ENCODE measurements around the gene ZNF385B.

Gene ZNF385B

DNA sequence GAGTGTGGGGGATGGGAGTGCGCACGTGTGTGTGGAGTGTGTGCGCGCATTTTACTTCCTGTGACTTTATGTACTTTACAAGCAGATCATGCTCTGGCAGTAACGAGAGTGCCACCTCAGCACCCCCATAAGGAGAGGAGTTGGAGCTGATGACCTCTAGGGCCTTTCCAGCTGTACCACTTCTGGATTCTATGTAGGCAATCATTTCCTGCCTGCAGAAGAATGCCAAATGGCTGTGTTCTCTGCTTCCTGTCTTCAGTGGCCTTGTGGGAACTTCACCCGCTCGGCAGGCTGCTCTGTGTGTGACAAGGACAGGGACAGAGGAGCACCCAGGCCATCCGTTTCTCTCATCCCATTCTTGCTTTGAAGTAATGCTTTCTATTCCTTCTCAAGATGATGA, 22.8 kb upstream of the ZNF385B start:
- H3K4me3 ChIP-seq (ENCODE audit: low read depth in 1 of 5, low read length in 5 of 5) = no peak overlapping the region
- H3K36me3 ChIP-seq (ENCODE audit: control insufficient read depth in 5 of 5, insufficient read depth in 5 of 5, low read length in 5 of 5) = no peaks in the 10 kb centered on the region
- H3K9ac ChIP-seq (ENCODE audit: low read length in 5 of 5) = no peak overlapping the region
- H3K27me3 ChIP-seq (ENCODE audit: control insufficient read depth in 5 of 5, insufficient read depth in 4 of 5, low read length in 5 of 5) = no peaks in the 10 kb centered on the region
- H3K27ac ChIP-seq (ENCODE audit: low read depth, low read length) = no peak overlapping the region
- H3K4me1 ChIP-seq (ENCODE audit: control insufficient read depth in 5 of 5, insufficient read depth in 5 of 5, low read length in 5 of 5) = no peaks in the 10 kb centered on the region
- peaks cover 0 to 8% (median 0%) of the 10 kb centered on the region in 5 donors for H3K9me3 ChIP-seq (ENCODE audit: control insufficient read depth in 5 of 5, low read length in 5 of 5)

DNA sequence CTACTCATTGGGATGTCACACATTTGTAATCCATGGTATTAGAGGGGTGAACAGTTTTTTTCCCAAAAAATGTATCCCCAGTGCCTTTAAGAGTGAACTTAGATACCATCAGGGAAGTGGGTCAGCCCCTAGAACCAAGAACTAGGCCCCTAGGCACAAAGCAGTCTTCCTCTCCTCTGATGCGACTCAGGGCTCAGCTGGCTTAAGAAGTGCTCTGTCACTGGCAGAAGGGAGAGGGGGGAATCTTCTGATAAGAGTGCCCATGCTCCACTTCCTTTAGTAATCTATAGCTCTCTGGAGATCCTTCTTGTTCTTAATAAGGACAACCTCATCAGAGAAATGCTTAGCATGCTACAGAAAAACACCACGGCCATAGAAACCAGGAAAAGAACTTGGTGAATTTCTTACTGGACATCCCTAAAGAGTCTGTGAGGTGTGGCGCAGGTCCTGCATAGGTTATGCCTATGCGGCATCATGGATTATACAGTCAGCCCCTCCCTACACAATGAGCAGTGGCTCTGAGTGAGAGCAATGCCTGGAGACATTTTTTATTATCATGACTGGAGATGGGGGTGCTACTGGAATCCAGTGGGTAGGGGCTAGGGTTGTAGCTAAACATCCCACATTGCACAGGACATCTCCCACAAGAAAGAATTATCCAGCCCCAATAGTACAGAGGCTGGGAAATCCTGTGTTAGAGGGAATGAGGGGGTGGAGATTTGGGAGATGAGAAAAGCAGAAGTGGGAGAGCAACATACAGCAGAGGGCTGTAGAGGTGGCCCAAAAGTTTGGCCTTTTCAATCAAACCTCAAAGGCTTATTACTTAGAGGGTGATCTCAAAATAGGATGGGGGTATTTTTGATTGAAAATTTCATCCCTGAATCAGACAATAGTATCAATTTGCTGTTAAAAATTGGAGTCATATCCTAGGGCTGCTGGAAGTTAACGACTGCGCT, 21.7 kb upstream of the ZNF385B start:
- no peaks in the 10 kb centered on the region for H3K36me3 ChIP-seq (ENCODE audit: control insufficient read depth in 5 of 5, insufficient read depth in 5 of 5, low read length in 5 of 5)
- H3K27me3 ChIP-seq (ENCODE audit: control insufficient read depth in 5 of 5, insufficient read depth in 4 of 5, low read length in 5 of 5) = no peaks in the 10 kb centered on the region

DNA sequence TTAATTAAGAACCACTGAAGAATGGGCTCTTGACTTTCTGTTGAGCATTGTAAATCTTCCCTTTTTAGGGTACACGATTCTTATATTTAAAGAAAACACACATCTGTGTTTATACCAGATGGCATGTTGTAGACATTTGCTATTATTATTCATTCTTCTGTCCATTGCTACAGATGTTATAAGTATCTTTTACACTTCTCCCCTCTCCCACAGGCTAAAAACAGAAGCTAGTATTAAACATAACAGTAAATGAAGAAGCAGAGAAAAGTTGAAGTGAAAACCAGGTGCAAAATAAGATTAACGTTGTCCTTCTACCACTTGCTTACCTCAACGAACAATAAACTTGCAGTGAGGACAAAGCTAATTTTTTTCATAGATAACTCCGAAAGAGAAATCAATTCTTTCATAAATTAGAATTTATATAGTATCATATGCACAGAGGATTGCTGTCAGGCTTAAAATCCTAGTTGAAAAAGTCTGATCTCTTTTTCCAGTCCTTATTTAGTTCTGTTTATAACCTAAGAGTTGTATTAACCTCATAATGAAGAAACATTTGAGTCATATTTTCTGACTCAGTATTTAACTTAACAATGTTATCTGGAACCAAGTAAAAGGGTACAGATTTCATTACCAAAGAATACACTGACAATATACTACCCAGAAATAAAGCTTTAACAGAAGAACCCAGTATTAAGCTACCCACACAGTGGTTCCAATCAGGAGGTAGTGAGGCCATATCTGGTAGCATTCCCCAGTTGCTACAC, 16.4 kb upstream of the ZNF385B start:
- Histone ChIP-seq H3K4me3 (ENCODE audit: low read depth in 1 of 5, low read length in 5 of 5) (no peak overlapping the region), H3K9me3 (ENCODE audit: control insufficient read depth in 5 of 5, low read length in 5 of 5) (no peaks in the 10 kb centered on the region), H3K27me3 (ENCODE audit: control insufficient read depth in 5 of 5, insufficient read depth in 4 of 5, low read length in 5 of 5) (no peaks in the 10 kb centered on the region), H3K4me1 (ENCODE audit: control insufficient read depth in 5 of 5, insufficient read depth in 5 of 5, low read length in 5 of 5) (no peaks in the 10 kb centered on the region), H3K9ac (ENCODE audit: low read length in 5 of 5) (no peak overlapping the region), H3K36me3 (ENCODE audit: control insufficient read depth in 5 of 5, insufficient read depth in 5 of 5, low read length in 5 of 5) (no peaks in the 10 kb centered on the region), H3K27ac (ENCODE audit: low read depth, low read length) (no peak overlapping the region)

More for the DNA sequence above, 21.7 kb upstream of the ZNF385B start:
- Histone ChIP-seq H3K9me3 (ENCODE audit: control insufficient read depth in 5 of 5, low read length in 5 of 5) (peaks cover 0 to 4% (median 0%) of the 10 kb centered on the region in 5 donors), H3K4me1 (ENCODE audit: control insufficient read depth in 5 of 5, insufficient read depth in 5 of 5, low read length in 5 of 5) (no peaks in the 10 kb centered on the region), H3K27ac (ENCODE audit: low read depth, low read length) (no peak overlapping the region), H3K4me3 (ENCODE audit: low read depth in 1 of 5, low read length in 5 of 5) (no peak overlapping the region), H3K9ac (ENCODE audit: low read length in 5 of 5) (no peak overlapping the region)

DNA sequence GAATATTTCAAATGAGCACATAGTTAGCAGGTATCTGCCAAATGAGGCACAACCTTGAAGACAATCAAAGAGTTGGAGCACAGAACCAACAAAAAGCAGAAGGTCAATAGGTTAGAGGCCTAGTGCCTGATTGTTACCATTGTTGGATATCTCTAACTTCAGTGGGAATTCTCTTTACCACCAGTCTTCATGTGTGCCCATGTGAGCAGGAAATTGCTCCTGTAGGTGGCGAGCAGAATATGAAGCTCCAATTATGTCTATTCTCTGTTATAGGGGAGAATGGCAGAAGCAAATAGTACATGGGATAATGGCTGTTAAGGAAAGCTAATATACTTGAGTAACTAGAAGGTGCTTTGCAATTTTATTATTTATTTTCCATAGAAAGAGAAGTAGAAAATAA, 14.9 kb upstream of the ZNF385B start:
- Histone ChIP-seq H3K9ac (ENCODE audit: low read length in 5 of 5) (no peak overlapping the region), H3K36me3 (ENCODE audit: control insufficient read depth in 5 of 5, insufficient read depth in 5 of 5, low read length in 5 of 5) (no peaks in the 10 kb centered on the region), H3K4me3 (ENCODE audit: low read depth in 1 of 5, low read length in 5 of 5) (no peak overlapping the region), H3K27me3 (ENCODE audit: control insufficient read depth in 5 of 5, insufficient read depth in 4 of 5, low read length in 5 of 5) (no peaks in the 10 kb centered on the region), H3K9me3 (ENCODE audit: control insufficient read depth in 5 of 5, low read length in 5 of 5) (no peaks in the 10 kb centered on the region), H3K27ac (ENCODE audit: low read depth, low read length) (no peak overlapping the region), H3K4me1 (ENCODE audit: control insufficient read depth in 5 of 5, insufficient read depth in 5 of 5, low read length in 5 of 5) (no peaks in the 10 kb centered on the region)

DNA sequence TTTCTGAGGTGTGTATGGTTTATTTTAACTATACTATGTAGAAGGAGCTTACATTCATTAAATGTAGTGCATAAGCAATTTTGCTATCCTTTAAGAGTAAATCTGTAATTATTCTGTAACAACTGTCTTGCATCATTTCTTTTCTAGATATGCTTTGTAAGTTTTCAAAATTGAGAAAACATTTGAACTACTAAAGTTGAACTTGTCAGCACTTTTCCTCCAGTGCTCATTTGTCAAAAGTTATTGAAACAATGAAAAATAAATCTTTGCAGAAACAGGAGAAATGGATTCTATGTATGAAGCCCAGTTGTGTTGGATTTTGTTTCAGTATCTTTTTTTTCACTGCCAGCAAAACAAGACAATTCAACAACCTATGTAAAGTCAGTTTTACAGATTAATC, 14.5 kb upstream of the ZNF385B start:
- Histone ChIP-seq H3K27me3 (ENCODE audit: control insufficient read depth in 5 of 5, insufficient read depth in 4 of 5, low read length in 5 of 5) (no peaks in the 10 kb centered on the region), H3K4me1 (ENCODE audit: control insufficient read depth in 5 of 5, insufficient read depth in 5 of 5, low read length in 5 of 5) (no peaks in the 10 kb centered on the region), H3K27ac (ENCODE audit: low read depth, low read length) (no peak overlapping the region), H3K9me3 (ENCODE audit: control insufficient read depth in 5 of 5, low read length in 5 of 5) (no peaks in the 10 kb centered on the region), H3K36me3 (ENCODE audit: control insufficient read depth in 5 of 5, insufficient read depth in 5 of 5, low read length in 5 of 5) (no peaks in the 10 kb centered on the region), H3K9ac (ENCODE audit: low read length in 5 of 5) (no peak overlapping the region), H3K4me3 (ENCODE audit: low read depth in 1 of 5, low read length in 5 of 5) (no peak overlapping the region)

DNA sequence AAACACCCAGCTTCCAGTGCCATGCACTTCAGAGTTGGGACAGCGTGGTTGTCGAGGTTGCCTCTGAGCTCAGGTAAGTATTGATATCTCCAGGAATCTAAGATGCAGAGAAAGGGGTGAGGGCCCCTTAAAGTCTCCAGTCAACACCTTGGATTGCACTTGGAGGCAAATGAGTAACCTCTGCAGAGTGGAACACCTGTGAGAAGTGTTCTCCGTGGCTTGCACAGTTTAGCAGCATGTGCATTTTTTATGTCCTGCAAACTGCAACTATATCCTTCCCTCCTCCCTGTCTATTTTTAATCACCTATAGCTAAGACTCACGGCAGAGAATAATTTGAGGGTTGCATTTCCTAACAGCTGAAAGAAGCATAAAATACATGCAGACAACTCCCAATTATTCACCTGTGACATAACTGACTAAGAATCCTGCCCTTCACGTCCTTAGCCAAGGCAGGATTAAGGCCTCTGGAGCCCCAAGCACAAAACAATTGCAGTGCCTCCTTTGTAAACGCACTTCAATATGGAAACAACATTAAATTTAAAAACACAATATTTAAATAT, 1.6 kb upstream of the ZNF385B start:
- Histone ChIP-seq H3K9ac (ENCODE audit: low read length in 5 of 5) (no peak overlapping the region), H3K9me3 (ENCODE audit: control insufficient read depth in 5 of 5, low read length in 5 of 5) (no peaks in the 10 kb centered on the region), H3K4me1 (ENCODE audit: control insufficient read depth in 5 of 5, insufficient read depth in 5 of 5, low read length in 5 of 5) (peaks cover 0 to 20% (median 17%) of the 10 kb centered on the region in 5 donors), H3K4me3 (ENCODE audit: low read depth in 1 of 5, low read length in 5 of 5) (no peak overlapping the region), H3K36me3 (ENCODE audit: control insufficient read depth in 5 of 5, insufficient read depth in 5 of 5, low read length in 5 of 5) (no peaks in the 10 kb centered on the region), H3K27ac (ENCODE audit: low read depth, low read length) (no peak overlapping the region), H3K27me3 (ENCODE audit: control insufficient read depth in 5 of 5, insufficient read depth in 4 of 5, low read length in 5 of 5) (peaks cover 3 to 25% (median 20%) of the 10 kb centered on the region in 5 donors)

DNA sequence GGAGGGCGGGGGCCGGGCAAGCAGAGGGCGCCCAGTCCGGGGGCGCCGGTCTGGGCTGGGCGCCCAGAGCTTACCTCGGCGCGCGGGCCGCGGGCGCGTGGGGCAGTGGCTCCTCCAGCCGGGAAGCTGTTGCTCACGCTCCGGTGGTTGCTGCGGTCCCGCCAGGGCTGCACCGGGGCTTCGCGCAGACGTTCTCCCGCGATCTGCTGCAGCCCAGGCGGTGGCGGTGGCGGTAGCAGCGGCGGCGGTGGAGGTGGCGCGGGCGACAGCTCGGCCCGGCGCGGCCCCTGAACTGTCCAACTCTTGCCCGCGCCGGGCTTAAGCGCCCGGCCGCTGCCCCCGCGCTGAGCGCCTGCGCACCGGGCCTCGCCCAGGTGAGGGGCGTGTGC, 391 bp downstream of the ZNF385B start:
- no peaks in the 10 kb centered on the region for H3K9me3 ChIP-seq (ENCODE audit: control insufficient read depth in 5 of 5, low read length in 5 of 5)
- peak overlapping the region in 4 of 5 donors; percentile 60 to 74 (median 62) for H3K4me3 ChIP-seq (ENCODE audit: low read depth in 1 of 5, low read length in 5 of 5)
- H3K9ac ChIP-seq (ENCODE audit: low read length in 5 of 5) = no peak overlapping the region
- no peak overlapping the region for H3K27ac ChIP-seq (ENCODE audit: low read depth, low read length)
- peaks cover 0 to 20% (median 17%) of the 10 kb centered on the region in 5 donors for H3K4me1 ChIP-seq (ENCODE audit: control insufficient read depth in 5 of 5, insufficient read depth in 5 of 5, low read length in 5 of 5)
- peaks cover 3 to 25% (median 21%) of the 10 kb centered on the region in 5 donors for H3K27me3 ChIP-seq (ENCODE audit: control insufficient read depth in 5 of 5, insufficient read depth in 4 of 5, low read length in 5 of 5)
- no peaks in the 10 kb centered on the region for H3K36me3 ChIP-seq (ENCODE audit: control insufficient read depth in 5 of 5, insufficient read depth in 5 of 5, low read length in 5 of 5)

DNA sequence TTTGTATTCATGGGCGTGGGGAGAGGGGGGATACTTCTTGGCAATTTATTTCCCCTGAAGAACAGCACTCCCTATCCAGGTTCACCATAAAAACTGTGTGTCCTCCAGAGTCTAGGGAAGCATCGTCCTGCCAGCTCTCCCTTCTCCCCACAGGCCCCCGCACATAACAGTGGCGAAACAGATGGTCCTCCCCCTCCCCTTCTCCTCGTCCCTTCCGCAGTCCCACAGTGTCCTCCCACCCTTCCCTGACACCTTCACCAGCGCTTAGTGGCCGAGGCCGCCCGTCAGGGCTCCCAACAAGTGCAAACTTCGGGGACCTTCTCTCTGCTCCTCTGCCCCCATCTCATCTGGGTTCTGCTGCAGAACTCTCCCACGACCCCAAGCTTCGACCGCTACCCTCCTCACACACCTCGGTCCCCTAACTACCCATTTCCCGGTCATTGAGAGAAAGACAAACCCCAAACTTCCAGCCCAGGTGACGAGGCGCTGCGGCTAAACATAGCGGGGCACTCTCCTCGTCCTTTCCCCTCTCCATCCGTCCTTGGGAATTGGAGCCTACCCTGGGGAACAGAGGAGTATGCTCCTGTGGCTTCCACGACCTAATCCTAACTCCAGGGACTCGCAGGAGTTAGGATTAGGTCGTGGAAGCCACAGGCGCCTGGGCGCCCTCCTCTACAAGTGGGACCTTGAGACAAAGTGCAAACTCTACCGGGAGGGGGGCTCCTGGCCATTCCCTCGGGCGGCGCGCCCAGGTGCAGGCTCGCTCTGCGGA, 971 bp downstream of the ZNF385B start:
- Histone ChIP-seq H3K9me3 (ENCODE audit: control insufficient read depth in 5 of 5, low read length in 5 of 5) (no peaks in the 10 kb centered on the region), H3K9ac (ENCODE audit: low read length in 5 of 5) (peak overlapping the region in 3 of 5 donors; percentile 30 to 64 (median 49)), H3K27ac (ENCODE audit: low read depth, low read length) (no peak overlapping the region), H3K4me1 (ENCODE audit: control insufficient read depth in 5 of 5, insufficient read depth in 5 of 5, low read length in 5 of 5) (peaks cover 0 to 20% (median 17%) of the 10 kb centered on the region in 5 donors), H3K36me3 (ENCODE audit: control insufficient read depth in 5 of 5, insufficient read depth in 5 of 5, low read length in 5 of 5) (no peaks in the 10 kb centered on the region), H3K4me3 (ENCODE audit: low read depth in 1 of 5, low read length in 5 of 5) (peak overlapping the region; percentile 60 to 74 (median 63)), H3K27me3 (ENCODE audit: control insufficient read depth in 5 of 5, insufficient read depth in 4 of 5, low read length in 5 of 5) (peaks cover 3 to 25% (median 21%) of the 10 kb centered on the region in 5 donors)

DNA sequence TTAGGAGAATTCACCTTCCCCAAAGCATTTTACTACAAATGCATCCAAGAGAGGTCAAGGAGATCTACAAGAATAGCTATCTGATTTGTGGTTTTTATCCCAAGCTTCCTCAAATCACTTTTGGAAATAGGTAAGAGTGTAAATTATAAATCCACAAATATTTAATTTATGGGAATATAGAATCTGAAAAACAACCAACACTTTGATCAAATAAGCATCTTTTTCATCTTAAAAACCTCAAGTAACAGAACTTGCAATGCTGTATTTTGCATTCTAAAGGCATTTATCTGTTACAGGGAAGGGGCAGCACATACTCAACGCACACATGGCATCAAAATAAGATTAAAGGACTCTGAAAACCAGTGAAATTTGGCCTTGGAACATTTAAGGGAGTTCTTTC, 1.9 kb downstream of the ZNF385B start:
- H3K27me3 ChIP-seq (ENCODE audit: control insufficient read depth in 5 of 5, insufficient read depth in 4 of 5, low read length in 5 of 5) = peaks cover 3 to 25% (median 21%) of the 10 kb centered on the region in 5 donors
- no peak overlapping the region for H3K27ac ChIP-seq (ENCODE audit: low read depth, low read length)

More for the DNA sequence above, 1.9 kb downstream of the ZNF385B start:
- Histone ChIP-seq H3K4me1 (ENCODE audit: control insufficient read depth in 5 of 5, insufficient read depth in 5 of 5, low read length in 5 of 5) (peaks cover 0 to 20% (median 17%) of the 10 kb centered on the region in 5 donors), H3K9ac (ENCODE audit: low read length in 5 of 5) (no peak overlapping the region), H3K9me3 (ENCODE audit: control insufficient read depth in 5 of 5, low read length in 5 of 5) (no peaks in the 10 kb centered on the region), H3K4me3 (ENCODE audit: low read depth in 1 of 5, low read length in 5 of 5) (peak overlapping the region in 1 of 5 donors; percentile 63), H3K36me3 (ENCODE audit: control insufficient read depth in 5 of 5, insufficient read depth in 5 of 5, low read length in 5 of 5) (no peaks in the 10 kb centered on the region)

All from subcutaneous abdominal adipose tissue (tissue), 5 donors.